Measurements from ENCODE around the gene OPN3.
"Not testable (repeated sequence)": the region's sequence is repeated elsewhere in the genome, so short reads cannot be mapped to it uniquely, and the experiment has no call there.

Gene OPN3
- 11.0 to 13.5 reads per million in 2 donors for total RNA-seq

GRCh38 chr1:241640149-241640866 is at the start of gene OPN3, which contains the start of gene CHML:
Gene OPN3 (minus strand): TSS chr1:241640369. CDS start chr1:241640254, 115 bp downstream.
Gene CHML (minus strand): TSS chr1:241640369. CDS start chr1:241635766, 4,603 bp downstream.
- peak; percentile 83 for DNase-seq

- DNase-seq = no peak
Observed at GRCh38 chr1:241688940-241689368, 48.8 kb upstream of the OPN3 start.

GRCh38 chr1:241684108-241684507 is 43.9 kb upstream of the OPN3 start:
- no peak for DNase-seq

- no peak for DNase-seq
Observed at GRCh38 chr1:241682921-241683320, 42.8 kb upstream of the OPN3 start.

- not testable (repeated sequence) for DNase-seq
Observed at GRCh38 chr1:241681861-241682448, 41.8 kb upstream of the OPN3 start.

- no peak for DNase-seq
Observed at GRCh38 chr1:241679961-241680360, 39.8 kb upstream of the OPN3 start.

GRCh38 chr1:241679404-241679803 is 39.2 kb upstream of the OPN3 start:
- no peak for DNase-seq

- DNase-seq = no peak
Observed at GRCh38 chr1:241678536-241678935, 38.4 kb upstream of the OPN3 start.

GRCh38 chr1:241677201-241677600 is 37.0 kb upstream of the OPN3 start:
- no peak for DNase-seq

GRCh38 chr1:241675983-241676382 is 35.8 kb upstream of the OPN3 start:
- DNase-seq = no peak

GRCh38 chr1:241674805-241675384 is 34.7 kb upstream of the OPN3 start:
- no peak for DNase-seq

- no peak for DNase-seq
Observed at GRCh38 chr1:241672301-241672700, 32.1 kb upstream of the OPN3 start.

- no peak for DNase-seq
Observed at GRCh38 chr1:241666419-241666818, 26.2 kb upstream of the OPN3 start.

GRCh38 chr1:241660424-241660972 is 20.3 kb upstream of the OPN3 start:
- DNase-seq = no peak

- not testable (repeated sequence) for DNase-seq
Observed at GRCh38 chr1:241659016-241659415, 18.8 kb upstream of the OPN3 start.

GRCh38 chr1:241658081-241658793 is 18.1 kb upstream of the OPN3 start:
- no peak for DNase-seq

GRCh38 chr1:241654641-241655040 is 14.5 kb upstream of the OPN3 start:
- DNase-seq = no peak

GRCh38 chr1:241654019-241654418 is 13.8 kb upstream of the OPN3 start:
- DNase-seq = no peak

- DNase-seq = no peak
Observed at GRCh38 chr1:241652012-241652411, 11.8 kb upstream of the OPN3 start, which contains the start of gene WDR64. Gene WDR64 (plus strand): TSS chr1:241652281. CDS start chr1:241652485, 204 bp downstream.

- DNase-seq = no peak
Observed at GRCh38 chr1:241648159-241648558, 8.0 kb upstream of the OPN3 start.

- DNase-seq = no peak
Observed at GRCh38 chr1:241647658-241648057, 7.5 kb upstream of the OPN3 start.

GRCh38 chr1:241646201-241646600 is 6.0 kb upstream of the OPN3 start:
- DNase-seq = no peak

GRCh38 chr1:241645199-241645598 is 5.0 kb upstream of the OPN3 start:
- no peak for DNase-seq
